HL-60 (cell line): Measurements from ENCODE around the gene KCNQ5.

ENCODE experiments used
- DNase-seq, 2 experiments: peaks; one replicate each; pipeline ENCODE4 v3.0.0-alpha.2; 2010 to 2020; ENCODE audit warnings: low read depth in 1 of 2, low spot score in 1 of 2
- H3K27ac ChIP-seq: fragments of 250-450 bp; sonication (Bioruptor Pico); replicated peaks from 2 replicates; pipeline ENCODE4 v1.5.1; 2020; ENCODE audit warnings: mild to moderate bottlenecking, moderate library complexity
- H3K27me3 ChIP-seq: fragments of 250-450 bp; sonication (Bioruptor Pico); 2 replicates; pipeline ENCODE4 v1.5.1; 2021; ENCODE audit warnings: mild to moderate bottlenecking, moderate library complexity; ENCODE audit not compliant: insufficient read depth, poor library complexity, severe bottlenecking
- H3K4me3 ChIP-seq: replicated peaks from 2 replicates; pipeline ENCODE4 v1.5.1; 2011; ENCODE audit warnings: mild to moderate bottlenecking, control low read depth, low read length; ENCODE audit not compliant: insufficient read depth
- CTCF ChIP-seq: IDR thresholded peaks from one replicate; pipeline ENCODE4 v1.5.1; 2011; ENCODE audit warnings: low read length, control low read depth, inconsistent platforms; ENCODE audit not compliant: insufficient read depth
- GABPA ChIP-seq: IDR thresholded peaks from 2 replicates; pipeline ENCODE4 v1.6.1; 2012; ENCODE audit warnings: low read depth
- POLR2AphosphoS5 ChIP-seq: IDR thresholded peaks from 2 replicates; pipeline ENCODE4 v1.6.1; 2012; ENCODE audit warnings: low read depth
- REST ChIP-seq: IDR thresholded peaks from 2 replicates; pipeline ENCODE4 v1.6.1; 2012; ENCODE audit warnings: low read depth; ENCODE audit not compliant: insufficient replicate concordance
- SPI1 ChIP-seq: IDR thresholded peaks from 2 replicates; pipeline ENCODE4 v1.6.1; 2012; ENCODE audit warnings: low read depth, mild to moderate bottlenecking, borderline replicate concordance

KCNQ5 gene

GRCh38 chr6:73011945-73012344, 390.1 kb downstream of the KCNQ5 start:
- no peak overlapping the region for H3K27ac ChIP-seq
- H3K4me3 ChIP-seq = no peak overlapping the region
- no peak for DNase-seq
- no peak for TF ChIP-seq SPI1
- no peak for TF ChIP-seq GABPA
- TF ChIP-seq REST = no peak
- TF ChIP-seq CTCF = no peak
- no peak for TF ChIP-seq POLR2AphosphoS5
- H3K27me3 ChIP-seq = no peaks in the 10 kb centered on the region

- no peak for DNase-seq
- Histone ChIP-seq H3K27me3 (no peaks in the 10 kb centered on the region), H3K4me3 (no peak overlapping the region), H3K27ac (no peak overlapping the region)
- TF ChIP-seq GABPA = no peak
- no peak for TF ChIP-seq SPI1
- no peak for TF ChIP-seq CTCF
These were observed 395.6 kb downstream of the KCNQ5 start for GRCh38 chr6:73017476-73017875.

GRCh38 chr6:73024598-73024997, 402.7 kb downstream of the KCNQ5 start:
- TF ChIP-seq POLR2AphosphoS5 (no peak), CTCF (no peak), GABPA (no peak), REST (no peak), SPI1 (no peak)
- H3K4me3 ChIP-seq = no peak overlapping the region
- H3K27ac ChIP-seq = no peak overlapping the region
- DNase-seq = no peak
- H3K27me3 ChIP-seq = no peaks in the 10 kb centered on the region

- Histone ChIP-seq H3K4me3 (no peak overlapping the region), H3K27me3 (no peaks in the 10 kb centered on the region), H3K27ac (no peak overlapping the region)
- TF ChIP-seq SPI1 (no peak), CTCF (no peak), REST (no peak), GABPA (no peak), POLR2AphosphoS5 (no peak)
- DNase-seq = no peak
These were observed 405.8 kb downstream of the KCNQ5 start for GRCh38 chr6:73027691-73028090.
